HepG2 (cell line): ENCODE results near the gene OGFR. TPM values are rescaled to one million over a fixed set of nuclear protein-coding genes. Genes with fewer than 3 reads are reported as not detected.

ENCODE experiments used
- BRCA1 ChIP-seq: sonication (generic); formaldehyde crosslinking; IDR thresholded peaks from 2 replicates; pipeline ENCODE4 v1.4.0; 2020; ENCODE audit warnings: missing genetic modification reagents
- EEA1 ChIP-seq: sonication (generic); formaldehyde crosslinking; IDR thresholded peaks from 2 replicates; pipeline ENCODE4 v1.5.1; 2020; ENCODE audit warnings: mild to moderate bottlenecking, missing genetic modification reagents, borderline replicate concordance
- FOXO1 ChIP-seq: sonication (generic); formaldehyde crosslinking; IDR thresholded peaks from 2 replicates; pipeline ENCODE4 v1.4.0; 2020; ENCODE audit warnings: missing genetic modification reagents
- JUN ChIP-seq: sonication (generic); formaldehyde crosslinking; IDR thresholded peaks from 2 replicates; pipeline ENCODE4 v1.4.0; 2020; ENCODE audit warnings: mild to moderate bottlenecking, missing genetic modification reagents
- MLXIP ChIP-seq: sonication (generic); formaldehyde crosslinking; IDR thresholded peaks from 2 replicates; pipeline ENCODE4 v1.9.0; 2021; ENCODE audit warnings: missing genetic modification reagents, borderline replicate concordance
- POLR2AphosphoS5 ChIP-seq: IDR thresholded peaks from 2 replicates; pipeline ENCODE4 v1.6.1; 2012; ENCODE audit warnings: low read depth, low read length
- RAD21 ChIP-seq: fragments of 450-650 bp; formaldehyde crosslinking; IDR thresholded peaks from 2 replicates; pipeline ENCODE4 v1.5.0; 2020; ENCODE audit warnings: mild to moderate bottlenecking
- RBFOX2 ChIP-seq: fragments of 200-400 bp; formaldehyde crosslinking; IDR thresholded peaks from 2 replicates; pipeline ENCODE4 v1.6.1; 2017; ENCODE audit warnings: low read depth, mild to moderate bottlenecking, low read length
- SNAPC2 ChIP-seq: sonication (generic); formaldehyde crosslinking; IDR thresholded peaks from 2 replicates; pipeline ENCODE4 v1.8.1; 2022; ENCODE audit warnings: mild to moderate bottlenecking, missing genetic modification reagents
- TFDP2 ChIP-seq: sonication (generic); formaldehyde crosslinking; IDR thresholded peaks from 2 replicates; pipeline ENCODE4 v1.4.0; 2020; ENCODE audit warnings: missing genetic modification reagents
- ZFYVE20 ChIP-seq: sonication (generic); formaldehyde crosslinking; IDR thresholded peaks from 2 replicates; pipeline ENCODE4 v1.8.0; 2023; ENCODE audit warnings: low read depth, mild to moderate bottlenecking, moderate library complexity, missing genetic modification reagents, borderline replicate concordance
- ZNF275 ChIP-seq: sonication (generic); formaldehyde crosslinking; IDR thresholded peaks from 2 replicates; pipeline ENCODE4 v1.8.0; 2022; ENCODE audit warnings: missing genetic modification reagents, mild to moderate bottlenecking, inconsistent platforms, borderline replicate concordance
- ZNF567 ChIP-seq: sonication (generic); formaldehyde crosslinking; IDR thresholded peaks from 2 replicates; pipeline ENCODE4 v1.8.1; 2023; ENCODE audit warnings: mild to moderate bottlenecking, missing genetic modification reagents, borderline replicate concordance
- ZNF646 ChIP-seq: sonication (generic); formaldehyde crosslinking; IDR thresholded peaks from 2 replicates; pipeline ENCODE4 v1.9.0; 2021; ENCODE audit warnings: mild to moderate bottlenecking, missing genetic modification reagents
- ZNF768 ChIP-seq: sonication (generic); formaldehyde crosslinking; IDR thresholded peaks from 2 replicates; pipeline ENCODE4 v1.4.0; 2020; ENCODE audit warnings: missing genetic modification reagents
- ZNF781 ChIP-seq: sonication (generic); formaldehyde crosslinking; IDR thresholded peaks from 2 replicates; pipeline ENCODE4 v1.5.1; 2020; ENCODE audit warnings: borderline replicate concordance, mild to moderate bottlenecking, missing genetic modification reagents; ENCODE audit errors: not compliant biosample characterization
- ZSCAN20 ChIP-seq: sonication (generic); formaldehyde crosslinking; IDR thresholded peaks from 2 replicates; pipeline ENCODE4 v1.4.0; 2020; ENCODE audit warnings: missing genetic modification reagents, mild to moderate bottlenecking, borderline replicate concordance
- polyA plus RNA-seq, 8 experiments: library from polyadenylated mRNA; depleted of rRNA in 3 of 8; stranded (reverse) in 7 of 8; unstranded in 1 of 8; fragments of >200 nt; fragmentation: Illumina TruSeq in 4 of 8; extraction: Trizol in 4 of 8; gene quantifications; 2 replicates each; pipeline versions ENCODE4 v1.2.1 to v1.2.3, GENCODE V29; 2011 to 2016; ENCODE audit warnings: low read depth in 4 of 8, missing spikeins in 1 of 8, mixed read lengths in 1 of 8; ENCODE audit not compliant: insufficient read depth in 1 of 8
- total RNA-seq, 5 experiments: library from RNA; depleted of rRNA; stranded (reverse); fragments of >200 nt; fragmentation: Illumina TruSeq; extraction: Trizol; gene quantifications; 2 replicates each; pipeline ENCODE4 v1.2.3, GENCODE V29; 2016; ENCODE audit warnings: low read depth in 1 of 5

Gene OGFR
- total and polyA plus RNA-seq, 2 of the 13 experiments (the other 11 are each of a cell fraction or from before 2014, with no cell fraction given), result 47.7 to 81.8 TPM

GRCh38 chr20:62860924-62861691 is 56.5 kb downstream of the OGFR start (continued):
- TF ChIP-seq ZNF646 (CRISPR knock-in tag) (no peak), POLR2AphosphoS5 (no peak), ZNF781 (CRISPR knock-in tag) (no peak), JUN (CRISPR knock-in tag) (no peak), RBFOX2 (peak; percentile 43; the same call in 1 of the 2 replicates), ZNF768 (CRISPR knock-in tag) (peak; percentile 35; the same call in 1 of the 2 replicates), ZFYVE20 (CRISPR knock-in tag) (0 out of 2 replicates have a peak, but pooled peaks have one; percentile 59), TFDP2 (CRISPR knock-in tag) (0 out of 2 replicates have a peak, but pooled peaks have one; percentile 28), RAD21 (0 out of 2 replicates have a peak, but pooled peaks have one; percentile 13), BRCA1 (no peak), ZNF275 (no peak), ZNF567 (no peak), EEA1 (CRISPR knock-in tag) (0 out of 2 replicates have a peak, but pooled peaks have one; percentile 59), ZSCAN20 (CRISPR knock-in tag) (no peak), FOXO1 (0 out of 2 replicates have a peak, but pooled peaks have one; percentile 9), SNAPC2 (CRISPR knock-in tag) (no peak), MLXIP (no peak)
